Measurements from ENCODE around the gene ZFR. TPM values are rescaled to one million over a fixed set of nuclear protein-coding genes. Genes with fewer than 3 reads are reported as not detected.

Gene ZFR
- total RNA-seq, 1 experiment from 2014 or later, result 62.4 TPM

DNA sequence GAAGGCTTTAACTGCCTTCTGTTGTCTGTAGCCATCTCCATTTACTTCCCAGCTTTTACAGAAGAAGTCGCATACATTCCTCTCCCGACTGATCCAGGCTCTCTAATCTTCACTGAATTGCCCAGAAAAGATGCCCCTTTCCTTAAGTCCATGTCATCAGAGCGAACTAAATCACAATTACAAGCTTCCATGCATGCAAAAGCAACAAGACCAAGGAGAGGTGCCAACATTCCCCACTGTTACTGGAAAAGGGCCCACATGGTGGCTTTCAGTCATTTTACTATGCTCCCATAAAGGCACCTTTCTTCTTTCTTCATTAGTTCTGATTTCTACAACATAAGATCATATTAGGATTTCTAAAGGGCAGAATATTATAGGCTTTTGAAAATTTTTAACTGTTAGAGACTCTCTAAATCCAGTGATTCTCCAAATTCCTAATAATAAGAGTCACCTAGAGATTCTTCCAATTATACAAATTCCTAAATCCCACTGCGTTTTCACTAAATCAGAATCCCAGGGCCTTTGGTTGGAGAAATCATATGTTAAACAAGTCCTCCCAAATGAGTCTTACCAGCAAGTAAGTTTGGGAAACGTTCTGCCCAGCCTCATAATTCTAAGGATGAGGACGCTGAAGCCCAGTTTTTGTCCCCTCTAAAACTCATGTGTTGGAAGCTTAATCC, 17.0 kb upstream of the ZFR start:
- Histone ChIP-seq H2BK5ac (ENCODE audit: insufficient read length, low read length) (no peak overlapping the region), H3T11ph (ENCODE audit: low read length) (no peak overlapping the region), H3K79me2 (ENCODE audit: insufficient read depth, low read length) (no peaks in the 10 kb centered on the region), H3K79me1 (ENCODE audit: insufficient read depth, low read depth, low read length, poor library complexity, severe bottlenecking) (no peaks in the 10 kb centered on the region), H2BK120ac (ENCODE audit: low read depth, low read length, poor library complexity, severe bottlenecking) (no peak overlapping the region), H4K8ac (replicated peaks; ENCODE audit: insufficient read length, low read depth, low read length) (no peak overlapping the region), H2AFZ (ENCODE audit: low read length) (no peak overlapping the region), H3K9ac (ENCODE audit: extremely low read depth, insufficient read length, low read length) (no peak overlapping the region), H3K27me3 (ENCODE audit: insufficient read depth, low read length) (no peaks in the 10 kb centered on the region), H4K5ac (ENCODE audit: insufficient read length, low read depth, low read length) (no peak overlapping the region), H2BK20ac (ENCODE audit: low read depth, low read length, poor library complexity, severe bottlenecking) (no peak overlapping the region), H3K4me1 (ENCODE audit: insufficient read depth, low read length) (peaks cover 3% of the 10 kb centered on the region; the same call in 1 of the 2 replicates), H4K20me1 (ENCODE audit: control insufficient read depth, insufficient read depth, insufficient read length) (no peaks in the 10 kb centered on the region), H3K23me2 (ENCODE audit: insufficient read length, low read depth, low read length, poor library complexity, severe bottlenecking) (no peaks in the 10 kb centered on the region), H3K4ac (ENCODE audit: low read depth, low read length) (no peak overlapping the region), H3K18ac (ENCODE audit: insufficient read length, low read depth, low read length) (no peak overlapping the region), H3K56ac (ENCODE audit: insufficient read length, low read depth, low read length) (no peak overlapping the region), H2AK5ac (ENCODE audit: insufficient read length, low read length) (no peak overlapping the region), H2BK15ac (ENCODE audit: low read depth, low read length) (no peak overlapping the region), H4K91ac (ENCODE audit: insufficient read length, low read depth, low read length) (no peak overlapping the region), H3K4me2 (ENCODE audit: insufficient read depth, insufficient read length, low read length) (no peak overlapping the region), H2BK12ac (ENCODE audit: insufficient read length, low read depth, low read length) (no peak overlapping the region), H3K27ac (ENCODE audit: insufficient read length, low read depth, low read length) (no peak overlapping the region), H3K23ac (ENCODE audit: insufficient read length, low read depth, low read length) (no peak overlapping the region), H3K14ac (ENCODE audit: insufficient read depth, low read length) (no peak overlapping the region), H3K9me3 (ENCODE audit: control insufficient read depth, low read depth, low read length) (no peaks in the 10 kb centered on the region)
- Mint-ChIP-seq H3K9me3 (peaks cover 5 to 6% of the 10 kb centered on the region in 2 experiments; a peak in 4 of 5 replicates), H3K27me3 (ENCODE audit: low read depth) (peaks cover 5% of the 10 kb centered on the region), H3K4me1 (peaks cover 5 to 9% of the 10 kb centered on the region in 2 experiments), H3K4me3 (no peak overlapping the region), H3K36me3 (ENCODE audit: insufficient read depth in 1 of 3, low read depth in 3 of 3) (peaks cover 0 to 4% (median 4%) of the 10 kb centered on the region in 3 experiments; a peak in 3 of 7 replicates), H3K27ac (no peak overlapping the region)
- no peak for DNase-seq
- TF ChIP-seq, protein P1, sequence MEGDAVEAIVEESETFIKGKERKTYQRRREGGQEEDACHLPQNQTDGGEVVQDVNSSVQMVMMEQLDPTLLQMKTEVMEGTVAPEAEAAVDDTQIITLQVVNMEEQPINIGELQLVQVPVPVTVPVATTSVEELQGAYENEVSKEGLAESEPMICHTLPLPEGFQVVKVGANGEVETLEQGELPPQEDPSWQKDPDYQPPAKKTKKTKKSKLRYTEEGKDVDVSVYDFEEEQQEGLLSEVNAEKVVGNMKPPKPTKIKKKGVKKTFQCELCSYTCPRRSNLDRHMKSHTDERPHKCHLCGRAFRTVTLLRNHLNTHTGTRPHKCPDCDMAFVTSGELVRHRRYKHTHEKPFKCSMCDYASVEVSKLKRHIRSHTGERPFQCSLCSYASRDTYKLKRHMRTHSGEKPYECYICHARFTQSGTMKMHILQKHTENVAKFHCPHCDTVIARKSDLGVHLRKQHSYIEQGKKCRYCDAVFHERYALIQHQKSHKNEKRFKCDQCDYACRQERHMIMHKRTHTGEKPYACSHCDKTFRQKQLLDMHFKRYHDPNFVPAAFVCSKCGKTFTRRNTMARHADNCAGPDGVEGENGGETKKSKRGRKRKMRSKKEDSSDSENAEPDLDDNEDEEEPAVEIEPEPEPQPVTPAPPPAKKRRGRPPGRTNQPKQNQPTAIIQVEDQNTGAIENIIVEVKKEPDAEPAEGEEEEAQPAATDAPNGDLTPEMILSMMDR (conservative IDR thresholded peaks at IDR 0.05), result no peak
- no CpG with 5 or more reads among the region's 6 CpGs for WGBS (ENCODE audit: extremely low coverage, insufficient read length, low lambda C conversion rate)
